GM18519 (cell line): ENCODE measurements around the gene TTLL5.

Source experiments
- ATAC-seq: cut with Tn5 transposase; IDR thresholded peaks from one replicate; pipeline ENCODE4 v1.9.1; 2021; ENCODE audit warnings: mild to moderate bottlenecking, moderate library complexity; ENCODE audit not compliant: unreplicated experiment, low FRiP score

Gene TTLL5

DNA sequence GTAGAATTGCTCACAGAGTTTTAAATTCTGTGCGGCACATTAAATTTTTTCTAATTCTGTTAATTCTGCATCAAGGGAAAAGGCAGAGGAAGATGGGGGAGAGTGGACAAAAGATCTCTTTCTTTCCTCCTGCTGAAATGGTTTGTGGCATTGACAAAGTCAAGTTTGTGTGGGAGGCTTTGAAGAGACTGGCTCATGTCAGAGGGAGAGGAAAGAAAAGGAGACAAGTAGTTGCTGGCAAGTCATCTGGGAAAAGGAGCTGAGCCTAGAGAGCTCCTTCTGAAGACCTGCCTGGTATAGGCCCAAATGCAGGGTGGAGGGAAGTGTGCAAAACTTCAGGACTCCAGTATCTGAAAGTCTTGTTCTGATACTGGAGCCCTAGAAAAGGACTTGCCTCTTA, 36.3 kb downstream of the TTLL5 start:
- no peak for ATAC-seq

- no peak for ATAC-seq
These were observed 36.9 kb downstream of the TTLL5 start for GRCh38 chr14:75697918-75698317.

GRCh38 chr14:75699331-75699730, 38.3 kb downstream of the TTLL5 start:
- no peak for ATAC-seq

- no peak for ATAC-seq
These were observed 39.2 kb downstream of the TTLL5 start for GRCh38 chr14:75700295-75700694.

DNA sequence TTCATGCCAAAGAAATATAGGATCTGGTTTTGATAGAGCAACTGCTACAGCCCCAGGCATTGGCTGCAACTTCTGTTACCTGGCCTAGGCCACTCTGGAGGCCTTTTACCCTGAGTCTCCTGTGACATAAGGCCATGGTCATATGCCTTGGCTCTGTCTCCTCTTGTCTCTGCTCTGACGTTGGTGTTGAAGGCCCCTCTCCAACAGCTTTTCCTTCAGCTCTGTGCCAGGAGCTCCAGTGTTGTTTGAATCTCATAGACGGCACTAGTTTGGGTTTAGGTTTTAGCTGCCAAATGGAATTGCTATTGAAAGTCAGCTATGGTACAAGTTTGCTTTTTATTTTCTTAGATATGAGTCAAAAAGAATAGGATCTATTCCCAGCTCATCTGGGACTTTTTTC, 41.1 kb downstream of the TTLL5 start:
- no peak for ATAC-seq

DNA sequence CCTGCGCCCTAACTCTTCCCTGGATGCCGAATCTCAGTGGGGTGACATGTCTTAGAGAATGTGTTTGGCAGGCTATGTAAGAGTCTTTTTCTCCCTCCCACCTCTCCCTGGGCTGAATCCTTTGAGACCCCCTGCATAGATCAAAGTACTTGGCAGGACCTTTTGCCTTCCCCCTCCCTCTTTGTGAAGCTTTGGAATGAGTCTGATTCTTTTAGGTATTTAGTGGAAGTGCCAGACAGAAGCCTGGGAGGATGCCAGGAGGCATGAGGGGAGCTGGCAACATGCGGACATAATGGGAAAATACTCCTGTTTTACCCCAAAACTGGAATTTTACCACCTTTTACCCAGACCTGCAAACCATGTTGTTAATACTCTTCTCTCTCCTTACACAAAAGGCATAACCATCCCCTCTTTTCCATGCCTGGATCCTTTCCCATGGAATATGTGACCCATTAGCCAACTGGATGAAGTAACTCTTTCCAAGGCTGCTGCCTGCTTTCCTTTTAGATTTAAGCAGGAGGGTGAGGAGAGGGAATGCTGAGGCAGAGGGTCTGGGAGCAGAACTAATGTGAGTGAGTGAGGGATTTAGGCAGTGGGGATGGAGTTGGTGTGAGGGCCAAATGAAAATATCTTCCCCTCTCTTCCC, 41.7 kb downstream of the TTLL5 start:
- no peak for ATAC-seq

GRCh38 chr14:75703467-75703866, 42.4 kb downstream of the TTLL5 start:
- ATAC-seq = no peak

DNA sequence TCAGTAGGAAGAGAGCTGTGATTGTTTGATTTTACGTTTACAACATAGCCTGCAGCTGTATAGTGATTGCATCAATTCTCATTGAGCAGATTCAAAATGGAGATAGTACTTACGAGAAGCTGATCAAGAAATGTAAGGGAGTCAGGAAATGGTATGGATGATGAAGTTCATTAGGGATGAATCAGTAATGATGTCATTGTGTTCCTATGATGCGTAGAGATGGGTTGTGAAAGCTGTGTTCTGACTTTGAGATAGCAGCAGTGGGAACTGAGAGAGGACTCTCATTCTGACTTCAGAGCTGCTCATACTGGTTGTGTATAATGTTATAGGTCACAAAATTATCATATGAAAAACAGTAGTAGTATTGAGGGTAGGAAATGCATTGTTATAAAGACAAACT, 44.0 kb downstream of the TTLL5 start:
- no peak for ATAC-seq

DNA sequence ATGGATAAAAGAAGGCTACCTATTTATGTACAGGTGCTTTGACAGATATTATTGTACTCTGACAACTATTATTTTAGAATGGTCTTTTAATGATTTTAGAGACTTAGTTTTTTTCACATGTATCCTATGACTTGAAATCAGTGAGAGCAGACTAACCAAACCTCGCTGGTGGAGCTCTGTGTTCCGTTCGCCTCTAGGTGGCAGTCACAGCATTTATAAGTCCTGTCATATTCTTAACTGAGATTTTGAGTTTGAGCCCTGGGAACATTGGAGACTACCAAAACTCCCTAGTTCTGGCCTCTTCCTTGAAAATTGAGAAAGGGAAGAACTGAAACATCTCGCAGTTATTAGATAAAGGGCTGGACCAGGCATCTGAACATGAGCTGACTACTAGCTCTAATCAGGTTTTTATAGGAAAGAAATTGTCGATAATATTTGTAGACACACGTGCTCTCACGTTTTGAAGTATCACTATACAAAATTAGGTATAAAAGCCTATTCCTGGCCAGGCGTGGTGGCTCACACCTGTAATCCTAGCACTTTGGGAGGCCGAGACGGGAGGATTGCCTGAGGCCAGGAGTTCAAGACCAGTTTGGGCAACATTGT, 48.3 kb downstream of the TTLL5 start:
- ATAC-seq = no peak

GRCh38 chr14:75711105-75711795, 50.2 kb downstream of the TTLL5 start:
- no peak for ATAC-seq

DNA sequence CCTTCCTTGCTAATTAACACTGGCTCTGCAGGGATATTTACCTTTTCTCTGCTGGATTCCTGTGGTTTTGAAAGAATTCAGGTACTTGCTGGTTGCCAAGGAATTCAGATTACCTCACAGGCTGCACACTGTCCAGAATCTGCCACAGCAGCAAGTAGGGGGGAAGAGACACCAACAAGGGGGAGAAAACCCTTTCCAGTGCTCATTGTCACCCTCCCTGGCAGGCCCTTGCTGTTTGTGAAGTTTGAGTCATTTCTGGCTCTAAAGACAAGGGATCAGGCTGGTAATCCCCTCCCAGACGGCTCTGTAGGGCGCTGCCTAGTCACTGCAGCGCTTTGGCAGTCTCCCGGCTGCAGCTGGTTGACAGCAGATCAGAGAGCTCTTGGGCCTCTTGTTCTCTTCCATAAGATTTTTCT, 50.8 kb downstream of the TTLL5 start:
- no peak for ATAC-seq

DNA sequence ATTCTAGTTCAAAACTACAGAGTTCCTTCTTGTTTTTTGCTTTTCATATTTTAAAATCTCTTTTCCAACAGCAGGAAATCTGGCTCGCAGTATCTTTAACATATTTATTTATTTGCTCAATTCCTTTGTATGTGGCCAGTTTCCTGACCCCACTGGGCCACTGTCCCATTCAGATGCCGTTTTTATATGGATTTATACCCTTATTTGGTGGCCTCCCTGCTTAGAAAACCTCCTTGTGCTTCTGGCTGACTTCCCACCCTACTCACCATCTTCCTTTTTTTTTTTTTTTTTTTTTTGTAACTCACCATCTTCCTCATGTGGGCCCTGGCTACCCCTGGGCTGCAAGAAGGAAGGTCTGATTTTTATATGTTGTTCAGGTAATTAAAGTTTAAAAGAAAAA, 53.9 kb downstream of the TTLL5 start:
- no peak for ATAC-seq

DNA sequence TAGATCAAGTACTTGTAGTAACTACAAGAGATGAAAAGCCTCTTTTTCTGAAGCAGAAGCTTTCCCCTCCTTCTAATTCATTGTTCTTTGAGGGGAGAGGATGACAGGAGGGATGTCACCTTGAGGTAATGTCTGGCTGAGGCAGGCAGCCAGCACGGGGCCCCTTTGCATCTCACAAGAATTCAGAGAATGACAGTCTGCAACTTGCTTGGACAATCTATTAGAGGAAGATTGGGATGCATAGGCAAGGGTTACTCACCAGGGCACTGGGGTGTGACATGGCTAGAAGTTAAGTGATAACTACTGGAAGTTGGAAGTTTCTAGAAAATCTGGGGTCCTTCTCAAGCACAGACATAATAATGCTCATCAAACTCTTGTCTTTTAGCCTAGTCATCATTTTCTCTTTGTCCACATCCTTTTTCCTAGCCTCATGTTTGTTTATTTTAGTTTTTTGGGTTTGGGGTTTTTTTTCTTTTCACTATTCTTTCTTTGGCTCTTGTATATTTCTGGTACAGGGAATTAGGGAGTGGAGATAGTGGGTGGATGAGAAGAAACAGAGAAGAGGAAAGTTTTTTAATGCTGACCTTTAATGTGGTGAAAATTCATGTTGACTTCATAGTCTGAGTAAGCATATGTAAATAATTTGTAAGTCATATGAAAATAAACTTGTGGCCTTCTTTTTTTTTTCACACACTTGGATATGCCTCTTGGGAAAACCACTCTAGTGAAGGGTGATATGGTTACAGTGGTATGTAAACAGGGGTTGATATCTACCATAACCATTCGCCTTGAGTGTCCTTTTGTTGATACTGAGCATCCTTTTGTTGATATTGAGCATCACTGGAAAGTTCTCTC, 55.1 kb downstream of the TTLL5 start:
- no peak for ATAC-seq

DNA sequence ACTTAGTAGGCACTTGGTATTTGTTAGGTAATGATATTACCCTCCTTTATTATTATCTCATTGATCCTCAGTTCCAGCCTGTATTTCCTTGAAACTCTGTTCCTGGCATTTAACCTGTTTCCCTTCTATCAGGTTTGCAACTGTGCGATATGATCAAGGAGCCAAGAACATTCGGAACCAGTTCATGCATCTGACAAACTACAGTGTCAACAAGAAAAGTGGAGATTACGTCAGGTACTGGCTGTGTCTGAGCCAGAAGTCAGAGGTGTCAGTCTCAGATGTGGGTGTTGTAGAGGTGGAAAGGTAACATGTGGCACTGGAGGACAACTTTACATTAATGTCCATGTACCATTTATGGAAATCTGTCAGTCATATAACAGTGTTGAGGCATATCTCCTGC, 56.7 kb downstream of the TTLL5 start:
- ATAC-seq = no peak

DNA sequence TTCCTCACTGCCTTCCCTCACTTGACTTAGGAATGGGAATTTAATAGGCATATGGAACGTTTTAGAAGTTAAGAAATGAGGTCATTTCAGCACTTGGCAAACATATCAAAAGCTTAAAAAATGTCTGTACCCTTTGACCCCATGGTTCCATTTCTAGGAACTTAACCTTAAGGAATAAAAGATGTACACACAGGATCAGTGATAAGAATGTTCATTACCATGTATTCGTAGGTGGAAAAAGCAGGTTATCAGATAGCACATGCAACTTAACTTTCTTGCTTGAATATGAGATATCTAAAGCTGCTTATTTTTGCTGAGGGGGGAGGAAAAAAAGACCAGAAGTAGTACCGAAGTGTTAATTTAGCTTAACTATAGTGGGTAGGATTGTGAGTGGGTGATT, 57.2 kb downstream of the TTLL5 start:
- ATAC-seq = no peak

GRCh38 chr14:75720116-75720515, 59.1 kb downstream of the TTLL5 start:
- ATAC-seq = no peak

DNA sequence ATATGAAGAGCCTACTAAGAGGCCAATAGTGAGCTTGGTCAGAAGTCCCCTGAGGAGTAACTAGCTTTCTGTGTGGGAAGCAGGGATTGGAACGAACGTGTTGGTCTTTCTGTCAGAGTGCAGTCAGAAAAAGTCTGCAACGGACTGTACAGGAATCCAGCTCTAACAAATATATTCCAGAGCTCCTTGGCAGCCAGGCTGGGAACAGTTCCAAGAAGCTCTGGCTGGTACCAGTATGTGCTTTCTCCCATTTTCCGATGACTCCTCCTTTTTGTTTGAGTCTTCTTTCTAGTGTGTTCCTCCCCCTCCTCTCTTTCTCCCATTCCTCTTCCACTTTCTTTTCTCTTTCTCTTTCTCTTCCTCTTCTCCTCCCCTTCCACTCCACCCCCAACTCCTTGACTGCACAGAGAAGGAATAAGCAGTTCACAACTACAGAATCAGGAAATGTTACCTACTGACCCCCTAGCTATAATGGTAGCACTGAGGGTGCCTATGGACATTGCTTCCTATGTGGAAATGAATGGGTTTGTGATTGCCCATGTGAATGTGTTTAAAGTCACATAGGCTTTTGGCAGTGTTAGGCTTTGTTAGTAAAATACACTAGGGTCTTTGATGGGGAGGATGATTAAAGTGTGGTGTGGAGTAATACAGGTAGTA, 59.9 kb downstream of the TTLL5 start:
- ATAC-seq = no peak

DNA sequence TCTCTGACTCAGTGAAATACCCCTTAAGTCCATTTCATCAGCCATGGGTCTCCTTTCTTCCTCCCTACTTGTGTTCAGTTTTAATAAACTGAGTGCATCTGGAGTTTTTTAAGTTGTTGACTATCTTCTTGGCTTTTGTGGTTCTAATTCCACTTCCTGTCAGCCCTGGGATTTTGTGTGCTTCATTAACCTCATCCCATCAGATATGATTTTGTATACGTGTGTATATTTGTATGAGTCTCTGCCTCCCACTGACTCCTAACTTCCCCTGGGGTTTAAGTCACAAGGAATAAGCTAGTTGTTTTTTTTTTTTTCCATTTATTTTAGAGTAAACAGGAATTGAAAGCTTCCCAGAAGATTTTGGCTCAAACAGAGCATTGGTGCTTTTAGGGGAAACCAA, 62.7 kb downstream of the TTLL5 start:
- ATAC-seq = no peak

DNA sequence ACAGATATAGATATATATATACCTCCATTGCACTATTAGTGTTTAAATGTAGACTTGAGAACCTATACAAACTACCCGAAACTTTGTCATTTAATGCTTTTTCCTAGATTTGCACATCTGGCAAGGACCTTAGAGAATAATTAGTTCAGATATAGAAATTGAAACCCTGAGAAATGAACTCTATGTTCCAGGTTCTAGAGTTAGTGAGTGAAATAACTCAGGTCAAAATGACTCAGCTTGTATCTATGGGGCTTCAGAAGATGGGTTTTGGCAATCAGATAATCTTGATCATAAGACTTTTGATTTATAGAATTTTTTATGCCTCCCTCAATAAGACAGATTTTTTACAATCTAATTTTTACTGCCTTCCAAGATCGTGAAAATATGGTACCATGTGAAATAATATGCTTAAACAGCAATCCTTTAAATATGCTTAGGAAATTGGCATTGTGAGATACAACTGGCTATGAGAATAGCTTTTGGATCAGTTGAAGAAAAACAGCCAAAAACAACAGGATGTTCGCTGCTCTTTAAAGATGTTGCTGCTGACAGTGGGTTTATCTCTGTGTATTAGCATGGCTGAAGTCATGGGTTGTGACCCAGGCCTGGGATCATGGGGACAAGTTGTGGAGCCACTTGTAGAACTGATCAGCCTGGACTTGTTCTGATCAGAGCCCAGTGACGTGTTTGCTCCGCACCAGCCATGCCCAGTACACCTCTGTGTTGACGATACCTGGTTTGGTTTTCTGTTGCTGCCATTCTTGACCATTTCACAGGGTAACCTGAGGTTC, 63.6 kb downstream of the TTLL5 start:
- no peak for ATAC-seq

DNA sequence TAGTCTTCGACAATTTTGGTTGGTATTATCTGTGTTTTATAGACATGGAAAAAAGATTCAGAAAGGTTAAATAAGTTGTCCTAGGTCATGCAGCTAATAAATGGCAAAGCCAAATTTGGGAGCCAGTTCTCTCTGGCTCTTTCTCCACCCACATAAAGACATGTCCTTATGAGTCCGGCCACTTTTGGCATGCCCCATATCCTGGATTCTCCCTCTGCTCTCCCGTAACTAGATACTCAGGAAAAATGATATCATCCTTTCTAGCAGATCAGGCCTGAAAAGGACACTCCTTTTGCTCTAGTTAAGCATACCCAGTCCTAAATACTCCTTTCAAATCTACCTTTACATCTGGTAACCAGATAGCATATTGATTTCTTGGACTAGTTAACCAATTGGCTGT, 64.4 kb downstream of the TTLL5 start:
- no peak for ATAC-seq
